NK-92 treated with Interleukin-12 subunit alpha and Interleukin-12 subunit beta, amount 100 ng/mL, for 24 hours (cell line): ENCODE data around the gene MAP3K12.
"Not testable (repeated sequence)": the region's sequence is repeated elsewhere in the genome, so short reads cannot be mapped to it uniquely, and the experiment has no call there.

Source experiments
- DNase-seq: peaks from one replicate; lab custom pipeline; 2025; lab: John Stamatoyannopoulos, UW

The MAP3K12 gene

DNA sequence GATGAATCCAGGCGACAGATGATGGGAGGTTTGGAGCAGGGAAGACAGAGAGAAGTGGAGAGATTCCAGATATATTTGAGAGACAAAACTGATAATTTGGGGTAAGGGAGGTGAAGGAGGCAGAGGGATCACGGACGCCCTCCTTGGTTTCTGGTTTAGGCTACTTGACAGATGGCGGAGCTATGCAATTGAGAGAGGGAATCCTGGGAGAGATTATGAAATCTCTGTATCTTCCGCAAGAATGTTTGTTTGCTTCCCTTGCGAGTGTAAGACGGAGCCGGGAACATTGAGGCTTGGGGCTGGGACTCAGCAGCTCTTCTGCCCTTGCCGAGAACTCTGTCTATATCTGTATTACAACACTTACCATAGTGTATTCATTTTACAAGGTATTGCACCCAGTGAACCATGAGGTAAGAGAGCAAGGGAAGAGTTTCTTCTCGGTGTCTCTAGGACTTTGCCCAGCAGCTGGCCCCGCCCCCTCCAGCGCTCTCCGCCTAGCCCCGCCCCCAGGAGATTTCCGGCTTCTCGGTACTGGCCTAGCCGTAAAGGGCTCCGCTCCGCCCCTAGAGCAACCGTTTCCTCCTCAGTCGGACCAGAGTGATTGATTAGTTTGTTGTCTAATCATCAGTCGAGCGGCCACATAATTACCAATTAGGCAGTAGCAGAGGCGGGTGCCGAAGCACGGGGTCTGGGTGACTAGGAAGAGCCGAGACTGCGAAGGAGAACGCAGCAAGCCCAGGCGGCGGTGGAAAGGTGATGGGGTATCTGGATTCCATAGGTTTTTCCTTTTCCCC is 58.0 kb downstream of the MAP3K12 start, which contains the start of gene PRR13:
PRR13 (plus strand) TSS at position 695 of the 794 bp plus-strand sequence. CDS start 981 bp downstream, outside the sequence.
- peak; percentile 94 for DNase-seq

GRCh38 chr12:53439582-53439981 is 59.7 kb downstream of the MAP3K12 start:
- not testable (repeated sequence) for DNase-seq

- not testable (repeated sequence) for DNase-seq
These were observed 63.9 kb downstream of the MAP3K12 start for GRCh38 chr12:53435326-53435725.

- no peak for DNase-seq
These were observed 68.1 kb downstream of the MAP3K12 start for GRCh38 chr12:53431187-53431586.

DNA sequence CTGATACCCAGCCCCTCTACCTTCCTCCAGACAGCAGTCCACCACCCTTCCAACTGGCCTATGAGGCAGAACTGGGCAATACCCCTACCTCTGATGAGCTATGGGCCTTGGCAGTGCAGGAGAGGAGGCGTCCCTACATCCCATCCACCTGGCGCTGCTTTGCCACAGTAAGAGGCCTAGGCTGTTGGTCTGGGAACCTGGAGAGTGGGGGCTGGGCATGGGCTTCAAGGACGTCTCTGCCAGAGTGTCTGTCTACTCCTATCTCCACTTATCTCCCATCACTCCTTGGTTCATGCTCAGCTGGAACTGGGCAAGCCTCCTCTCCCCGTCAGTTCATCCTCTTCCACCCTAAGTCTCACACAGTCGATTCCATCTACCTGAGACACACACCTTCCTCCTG is 69.1 kb downstream of the MAP3K12 start:
- no peak for DNase-seq
